Measurements from ENCODE around the gene CXCR3. TPM values are rescaled to one million over a fixed set of nuclear protein-coding genes. Genes with fewer than 3 reads are reported as not detected.
"Not testable (repeated sequence)": the region's sequence is repeated elsewhere in the genome, so short reads cannot be mapped to it uniquely, and the experiment has no call there.

Gene CXCR3
- total RNA-seq, 2 donors from 2014 or later, result 2.7 to 14.8 TPM

DNA sequence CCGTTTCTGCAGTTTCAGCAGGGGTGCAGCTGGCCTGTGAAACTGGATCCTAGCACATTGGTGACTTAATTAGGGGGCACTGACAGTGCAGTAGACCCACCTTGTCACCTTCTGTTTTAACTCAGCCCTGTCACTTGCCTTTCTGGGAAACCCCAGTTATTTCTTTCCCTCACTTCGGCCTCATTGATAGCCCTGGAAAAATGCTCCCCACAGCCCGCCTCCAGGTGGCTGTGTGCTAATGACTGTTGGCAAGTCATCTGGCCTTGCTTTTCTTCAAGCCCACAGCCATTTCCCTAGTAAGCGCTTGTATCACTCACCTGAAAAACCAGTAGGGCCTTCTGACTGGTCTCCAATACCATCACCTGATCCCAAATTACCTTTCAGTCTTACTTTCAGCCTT is 3.3 kb downstream of the CXCR3 start:
- H3K9me3 Mint-ChIP-seq, result no peaks in the 10 kb centered on the region
- no peak for ATAC-seq
- no peak overlapping the region for H3K4me3 Mint-ChIP-seq
- peaks cover 12% of the 10 kb centered on the region for H3K36me3 Mint-ChIP-seq
- DNase-seq (ENCODE audit: low spot score), result no peak
- no peaks in the 10 kb centered on the region for H3K27me3 Mint-ChIP-seq
- H3K27ac Mint-ChIP-seq, result peak overlapping the region; percentile 85 to 93
- peaks cover 47 to 54% of the 10 kb centered on the region in 2 donors for H3K4me1 Mint-ChIP-seq (ENCODE audit: low read depth in 2 of 2)

GRCh38 chrX:71612256-71612655 is 6.1 kb downstream of the CXCR3 start:
- ATAC-seq (no peak), DNase-seq (ENCODE audit: low spot score) (no peak)
- Mint-ChIP-seq H3K4me3 (no peak overlapping the region), H3K27me3 (no peaks in the 10 kb centered on the region), H3K27ac (no peak overlapping the region), H3K36me3 (peaks cover 26% of the 10 kb centered on the region), H3K9me3 (no peaks in the 10 kb centered on the region), H3K4me1 (ENCODE audit: low read depth in 2 of 2) (peaks cover 40 to 42% of the 10 kb centered on the region in 2 donors)

- Mint-ChIP-seq H3K4me1 (ENCODE audit: low read depth in 2 of 2) (peaks cover 40% of the 10 kb centered on the region in 2 donors), H3K36me3 (peaks cover 27% of the 10 kb centered on the region)
- H3K27me3 Mint-ChIP-seq; ATAC-seq; H3K9me3 Mint-ChIP-seq; DNase-seq (ENCODE audit: low spot score); H3K27ac Mint-ChIP-seq; H3K4me3 Mint-ChIP-seq: not testable (repeated sequence)
These were observed 6.6 kb downstream of the CXCR3 start for GRCh38 chrX:71611736-71612135.

GRCh38 chrX:71609095-71609750 is 9.1 kb downstream of the CXCR3 start:
- peaks cover 28 to 34% of the 10 kb centered on the region in 2 donors for H3K4me1 Mint-ChIP-seq (ENCODE audit: low read depth in 2 of 2)
- H3K9me3 Mint-ChIP-seq, result no peaks in the 10 kb centered on the region
- DNase-seq (ENCODE audit: low spot score) (no peak), ATAC-seq (no peak)
- H3K4me3 Mint-ChIP-seq, result no peak overlapping the region
- H3K27me3 Mint-ChIP-seq, result no peaks in the 10 kb centered on the region
- no peak overlapping the region for H3K27ac Mint-ChIP-seq
- H3K36me3 Mint-ChIP-seq, result peaks cover 21% of the 10 kb centered on the region

GRCh38 chrX:71607488-71607887 is 10.8 kb downstream of the CXCR3 start:
- no peak for DNase-seq (ENCODE audit: low spot score)
- peaks cover 0 to 2% of the 10 kb centered on the region in 2 donors for H3K27me3 Mint-ChIP-seq
- H3K4me3 Mint-ChIP-seq, result peak overlapping the region; percentile 53
- H3K36me3 Mint-ChIP-seq, result peaks cover 35% of the 10 kb centered on the region
- peak overlapping the region; percentile 0 to 27 for H3K27ac Mint-ChIP-seq
- no peak for ATAC-seq
- peaks cover 32 to 37% of the 10 kb centered on the region in 2 donors for H3K4me1 Mint-ChIP-seq (ENCODE audit: low read depth in 2 of 2)
- H3K9me3 Mint-ChIP-seq, result no peaks in the 10 kb centered on the region

GRCh38 chrX:71606536-71607216 is 11.6 kb downstream of the CXCR3 start:
- Mint-ChIP-seq H3K27ac (peak overlapping the region; percentile 0 to 27), H3K4me3 (peak overlapping the region; percentile 38), H3K27me3 (peaks cover 0 to 2% of the 10 kb centered on the region in 2 donors), H3K36me3 (peaks cover 36% of the 10 kb centered on the region), H3K4me1 (ENCODE audit: low read depth in 2 of 2) (peaks cover 32 to 37% of the 10 kb centered on the region in 2 donors), H3K9me3 (no peaks in the 10 kb centered on the region)
- peak; percentile 73 to 75 for ATAC-seq
- no peak for DNase-seq (ENCODE audit: low spot score)

- Mint-ChIP-seq H3K27me3 (peaks cover 0 to 2% of the 10 kb centered on the region in 2 donors), H3K4me3 (no peak overlapping the region), H3K27ac (no peak overlapping the region), H3K36me3 (peaks cover 31% of the 10 kb centered on the region), H3K4me1 (ENCODE audit: low read depth in 2 of 2) (peaks cover 32 to 34% of the 10 kb centered on the region in 2 donors), H3K9me3 (no peaks in the 10 kb centered on the region)
- ATAC-seq (peak in 1 of 2 donors; percentile 57), DNase-seq (ENCODE audit: low spot score) (no peak)
These were observed 13.3 kb downstream of the CXCR3 start for GRCh38 chrX:71604796-71605568.

DNA sequence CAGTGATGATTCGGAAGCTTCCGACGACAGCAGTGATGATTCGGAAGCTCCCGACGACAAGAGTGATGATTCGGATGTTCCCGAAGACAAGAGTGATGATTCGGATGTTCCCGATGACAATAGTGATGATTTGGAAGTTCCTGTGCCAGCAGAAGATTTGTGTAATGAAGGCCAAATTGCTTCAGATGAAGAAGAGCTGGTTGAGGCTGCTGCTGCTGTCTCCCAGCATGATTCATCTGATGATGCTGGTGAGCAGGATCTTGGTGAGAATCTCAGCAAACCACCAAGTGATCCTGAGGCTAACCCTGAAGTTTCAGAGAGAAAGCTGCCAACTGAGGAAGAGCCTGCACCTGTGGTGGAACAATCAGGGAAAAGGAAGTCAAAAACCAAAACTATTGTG is 14.2 kb downstream of the CXCR3 start:
- DNase-seq (ENCODE audit: low spot score) (no peak), ATAC-seq (no peak)
- peaks cover 29 to 32% of the 10 kb centered on the region in 2 donors for H3K4me1 Mint-ChIP-seq (ENCODE audit: low read depth in 2 of 2)
- H3K36me3 Mint-ChIP-seq, result peaks cover 29% of the 10 kb centered on the region
- no peak overlapping the region for H3K27ac Mint-ChIP-seq
- H3K9me3 Mint-ChIP-seq, result no peaks in the 10 kb centered on the region
- peaks cover 0 to 2% of the 10 kb centered on the region in 2 donors for H3K27me3 Mint-ChIP-seq
- no peak overlapping the region for H3K4me3 Mint-ChIP-seq

GRCh38 chrX:71603618-71604017 is 14.7 kb downstream of the CXCR3 start:
- Mint-ChIP-seq H3K36me3 (peaks cover 25% of the 10 kb centered on the region), H3K27ac (peak overlapping the region in 1 of 2 donors; percentile 28), H3K4me1 (ENCODE audit: low read depth in 2 of 2) (peaks cover 25 to 30% of the 10 kb centered on the region in 2 donors), H3K27me3 (peaks cover 0 to 2% of the 10 kb centered on the region in 2 donors), H3K4me3 (no peak overlapping the region), H3K9me3 (no peaks in the 10 kb centered on the region)
- ATAC-seq (no peak), DNase-seq (ENCODE audit: low spot score) (no peak)

GRCh38 chrX:71599965-71600364 is 18.3 kb downstream of the CXCR3 start:
- DNase-seq (ENCODE audit: low spot score) (no peak), ATAC-seq (no peak)
- H3K27me3 Mint-ChIP-seq, result peaks cover 0 to 5% of the 10 kb centered on the region in 2 donors
- H3K4me1 Mint-ChIP-seq (ENCODE audit: low read depth in 2 of 2), result peaks cover 4 to 13% of the 10 kb centered on the region in 2 donors
- H3K9me3 Mint-ChIP-seq, result no peaks in the 10 kb centered on the region
- H3K36me3 Mint-ChIP-seq, result peaks cover 21% of the 10 kb centered on the region
- H3K4me3 Mint-ChIP-seq, result no peak overlapping the region
- H3K27ac Mint-ChIP-seq, result no peak overlapping the region

GRCh38 chrX:71593210-71593609 is 25.1 kb downstream of the CXCR3 start:
- not testable (repeated sequence) for ATAC-seq; H3K36me3 Mint-ChIP-seq; H3K9me3 Mint-ChIP-seq; H3K4me1 Mint-ChIP-seq (ENCODE audit: low read depth in 2 of 2); H3K4me3 Mint-ChIP-seq; H3K27me3 Mint-ChIP-seq; H3K27ac Mint-ChIP-seq; DNase-seq (ENCODE audit: low spot score)

GRCh38 chrX:71586929-71587328 is 31.4 kb downstream of the CXCR3 start:
- Mint-ChIP-seq H3K9me3 (no peaks in the 10 kb centered on the region), H3K4me3 (no peak overlapping the region), H3K27me3 (peaks cover 0 to 2% of the 10 kb centered on the region in 2 donors), H3K36me3 (no peaks in the 10 kb centered on the region), H3K4me1 (ENCODE audit: low read depth in 2 of 2) (peaks cover 2 to 8% of the 10 kb centered on the region in 2 donors), H3K27ac (peak overlapping the region in 1 of 2 donors; percentile 6)
- no peak for DNase-seq (ENCODE audit: low spot score)
- ATAC-seq, result no peak

DNA sequence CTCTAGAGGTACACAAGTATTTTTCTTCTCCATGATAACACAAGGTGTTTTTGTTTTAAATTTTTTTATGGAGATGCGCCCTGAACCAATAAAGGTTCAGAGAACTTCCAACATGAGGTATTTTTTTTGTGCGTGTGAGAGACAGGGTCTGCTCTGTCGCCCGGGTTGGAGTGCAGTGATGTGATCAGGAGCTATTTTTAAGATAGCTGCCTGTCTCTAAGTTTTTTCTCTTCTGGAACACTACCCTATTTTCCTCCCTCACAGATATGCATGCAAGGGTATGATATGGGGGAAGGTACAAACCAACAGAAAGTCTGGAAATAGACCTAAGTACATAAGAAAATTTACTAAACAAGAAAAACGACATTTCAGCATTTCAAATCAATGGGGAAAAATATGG is 37.1 kb downstream of the CXCR3 start:
- Mint-ChIP-seq H3K36me3 (no peaks in the 10 kb centered on the region), H3K27me3 (peaks cover 0 to under 1% of the 10 kb centered on the region in 2 donors), H3K9me3 (no peaks in the 10 kb centered on the region), H3K4me1 (ENCODE audit: low read depth in 2 of 2) (peaks cover 6 to 16% of the 10 kb centered on the region in 2 donors), H3K4me3 (no peak overlapping the region), H3K27ac (peak overlapping the region in 1 of 2 donors; percentile 65)
- ATAC-seq (no peak), DNase-seq (ENCODE audit: low spot score) (no peak)

- ATAC-seq, result no peak
- no peak for DNase-seq (ENCODE audit: low spot score)
- H3K36me3 Mint-ChIP-seq, result no peaks in the 10 kb centered on the region
- no peaks in the 10 kb centered on the region for H3K9me3 Mint-ChIP-seq
- no peak overlapping the region for H3K4me3 Mint-ChIP-seq
- no peaks in the 10 kb centered on the region for H3K27me3 Mint-ChIP-seq
- H3K27ac Mint-ChIP-seq, result peak overlapping the region; percentile 33 to 72
- peaks cover 0 to 15% of the 10 kb centered on the region in 2 donors for H3K4me1 Mint-ChIP-seq (ENCODE audit: low read depth in 2 of 2)
These were observed 38.3 kb downstream of the CXCR3 start for GRCh38 chrX:71579990-71580380.
